Superior temporal gyrus (tissue), 1 donor: ENCODE results near the gene FCRLA.

Experiments used
- DNase-seq: peaks from one replicate; pipeline ENCODE4 v3.0.0-alpha.2; 2016; ENCODE audit errors: extremely low spot score

The FCRLA gene

GRCh38 chr1:161731981-161732718 lies 25.1 kb downstream of the FCRLA start:
- DNase-seq, result no peak

- no peak for DNase-seq
These were observed 26.5 kb downstream of the FCRLA start for GRCh38 chr1:161733526-161733925.

GRCh38 chr1:161735837-161736236 lies 28.8 kb downstream of the FCRLA start:
- no peak for DNase-seq

- DNase-seq, result no peak
These were observed 29.4 kb downstream of the FCRLA start for GRCh38 chr1:161736335-161736969.

- no peak for DNase-seq
These were observed 30.6 kb downstream of the FCRLA start for GRCh38 chr1:161737625-161738024.

- peak; percentile 40 for DNase-seq
These were observed 31.7 kb downstream of the FCRLA start for GRCh38 chr1:161738627-161739287.

GRCh38 chr1:161739865-161740566 lies 33.0 kb downstream of the FCRLA start:
- no peak for DNase-seq

- no peak for DNase-seq
These were observed 33.9 kb downstream of the FCRLA start for GRCh38 chr1:161740921-161741320.

GRCh38 chr1:161743231-161743630 lies 36.2 kb downstream of the FCRLA start:
- no peak for DNase-seq

GRCh38 chr1:161747801-161748200 lies 40.8 kb downstream of the FCRLA start:
- DNase-seq, result no peak

- DNase-seq, result peak; percentile 91
These were observed 42.7 kb downstream of the FCRLA start, which contains the start of gene DUSP12 for GRCh38 chr1:161749509-161750407. TSS of gene DUSP12 (plus strand) at chr1:161749786. CDS start at chr1:161749802, 16 bp downstream.

- DNase-seq, result no peak
These were observed 56.6 kb downstream of the FCRLA start for GRCh38 chr1:161763522-161764098.
